GM12878 (cell line): ENCODE results near the gene RBM43. TPM values are rescaled to one million over a fixed set of nuclear protein-coding genes. Genes with fewer than 3 reads are reported as not detected.

Experiments used
- ATAC-seq: fragments of 200-7000 bp; cut with Tn5 transposase; 3 replicates; pipeline ENCODE4 v1.9.1; 2020; ENCODE audit warnings: mild to moderate bottlenecking, moderate library complexity
- BruUV-seq: library from RNA; stranded (reverse); fragments of 400-500 nt; replicated peaks from 2 replicates; lab custom pipeline; 2021; lab: Mats Ljungman, UMichigan
- CTCF ChIA-PET: fragments of 300-600 bp; sonication (Branson Sonifier 250); formaldehyde crosslinking; extraction: SDS; loops from one replicate; lab custom pipeline; 2021; ENCODE audit warnings: inconsistent platforms; lab: Yijun Ruan, JAX
- POLR2A ChIA-PET: fragments of 350-600 bp; formaldehyde crosslinking; extraction: SDS; loops from one replicate; lab custom pipeline; 2021; ENCODE audit warnings: inconsistent platforms; lab: Charles Lee
- RAD21 ChIA-PET: fragments of 300-600 bp; sonication (Branson Sonifier 250); formaldehyde crosslinking; loops from one replicate; lab custom pipeline; 2023; ENCODE audit warnings: antibody characterized with exemption; ENCODE audit not compliant: unreplicated experiment; lab: Charles Lee
- SMC1A ChIA-PET: fragments of 300-600 bp; sonication (Branson Sonifier 250); formaldehyde crosslinking; loops from one replicate; lab custom pipeline; 2023; ENCODE audit not compliant: unreplicated experiment, uncharacterized antibody; lab: Charles Lee
- DNase-seq: peaks from one replicate; pipeline ENCODE4 v3.0.0-alpha.2; 2011; ENCODE audit warnings: low read depth, low spot score
- FAIRE-seq: peaks from 3 replicates; lab custom pipeline; 2011; peaks lifted over from hg19 to GRCh38; lab: Jason Lieb, UNC
- H2AFZ ChIP-seq: 2 replicates; pipeline ENCODE4 v1.6.0; 2011; ENCODE audit warnings: low read depth, low read length, control low read depth; ENCODE audit not compliant: control insufficient read depth
- H3K27ac ChIP-seq: 2 replicates; pipeline ENCODE4 v1.5.1; 2011; ENCODE audit warnings: control low read depth; ENCODE audit not compliant: control insufficient read depth, insufficient read depth
- H3K27me3 ChIP-seq, 2 experiments: replicated peaks in 1 of 2; 2 replicates each; pipeline versions ENCODE4 v1.6.0 to v1.6.1; 2011; ENCODE audit warnings: low read length in 1 of 2; ENCODE audit not compliant: control insufficient read depth in 2 of 2, insufficient read depth in 2 of 2
- H3K36me3 ChIP-seq, 2 experiments: 2 replicates each; pipeline ENCODE4 v1.5.1; 2011; ENCODE audit warnings: low read length in 1 of 2; ENCODE audit not compliant: control insufficient read depth in 2 of 2, insufficient read depth in 2 of 2
- H3K4me1 ChIP-seq: 2 replicates; pipeline ENCODE4 v1.6.1; 2011; ENCODE audit warnings: mild to moderate bottlenecking, low read length, moderate library complexity, mixed read lengths; ENCODE audit not compliant: control insufficient read depth, insufficient read depth
- H3K4me2 ChIP-seq: 2 replicates; pipeline ENCODE4 v1.6.0; 2011; ENCODE audit warnings: control low read depth; ENCODE audit not compliant: control insufficient read depth, insufficient read depth
- H3K4me3 ChIP-seq: fragments of 200-600 bp; sonication (generic); 2 replicates; pipeline ENCODE4 v1.5.1; 2016
- H3K79me2 ChIP-seq: 2 replicates; pipeline ENCODE4 v1.6.0; 2011; ENCODE audit warnings: low read length; ENCODE audit not compliant: control insufficient read depth, insufficient read depth
- H3K9ac ChIP-seq: 2 replicates; pipeline ENCODE4 v1.8.0; 2011; ENCODE audit warnings: low read length, control low read depth, mixed read lengths; ENCODE audit not compliant: control insufficient read depth, insufficient read depth
- H3K9me3 ChIP-seq: replicated peaks from 3 replicates; pipeline ENCODE4 v1.5.1; 2011; ENCODE audit warnings: mild to moderate bottlenecking, low read length; ENCODE audit not compliant: control insufficient read depth, insufficient read depth
- H4K20me1 ChIP-seq: 2 replicates; pipeline ENCODE4 v1.6.0; 2011; ENCODE audit not compliant: control insufficient read depth, insufficient read depth
- BCL11A ChIP-seq: IDR thresholded peaks from 2 replicates; pipeline ENCODE4 v1.6.1; 2011; ENCODE audit warnings: low read depth, low read length
- KLF5 ChIP-seq: fragments of 450-650 bp; IDR thresholded peaks from 2 replicates; pipeline ENCODE4 v1.6.1; 2014; ENCODE audit warnings: mild to moderate bottlenecking; ENCODE audit not compliant: partially characterized antibody
- SMARCA5 ChIP-seq: fragments of 450-650 bp; IDR thresholded peaks from 2 replicates; pipeline ENCODE4 v1.6.1; 2017; ENCODE audit warnings: mild to moderate bottlenecking
- SREBF1 ChIP-seq: IDR thresholded peaks from 2 replicates; pipeline ENCODE4 v1.6.1; 2012; ENCODE audit warnings: mild to moderate bottlenecking, low read length
- ZNF622 ChIP-seq: fragments of 450-650 bp; IDR thresholded peaks from 2 replicates; pipeline ENCODE4 v1.6.1; 2017; ENCODE audit warnings: mild to moderate bottlenecking, inconsistent platforms
- ZZZ3 ChIP-seq: IDR thresholded peaks from 2 replicates; pipeline ENCODE4 v1.6.1; 2011; ENCODE audit warnings: low read depth; ENCODE audit not compliant: control insufficient read depth, insufficient read length
- WGBS: methylation state at CpG from one replicate; pipeline ENCODE4 v1.1.6; 2016; ENCODE audit warnings: low lambda C conversion rate; ENCODE audit not compliant: insufficient replicate concordance, insufficient coverage; ENCODE audit errors: missing lambda C conversion rate; 5-methylcytosine and 5-hydroxymethylcytosine counted together
- in situ Hi-C: fragments of 300-500 bp; cut with MboI; formaldehyde crosslinking; loops from 9 replicates; pipeline ENCODE4 v1.14.3; 2018; ENCODE audit warnings: mixed read lengths
- intact Hi-C: fragments of 100-400 bp; cut with micrococcal nuclease; formaldehyde crosslinking; loops from one replicate; pipeline ENCODE4 v1.14.2; 2022; ENCODE audit not compliant: unreplicated experiment
- polyA plus RNA-seq, 11 experiments: library from polyadenylated mRNA; depleted of rRNA in 4 of 11; unstranded in 6 of 11; stranded (reverse) in 5 of 11; fragments of >200 nt; fragmentation: Nextera tagmentation in 4 of 11; fragmentation: Illumina TruSeq in 1 of 11; extraction: Ambion mirVana in 4 of 11; extraction: Trizol in 1 of 11; gene quantifications; 1 replicate in 1 of 11; 2 replicates in 10 of 11; pipeline versions ENCODE4 v1.2.1 to v1.2.3, GENCODE V29; 2011 to 2016; ENCODE audit warnings: inconsistent platforms in 2 of 11, missing spikeins in 2 of 11, low read depth in 1 of 11
- total RNA-seq, 4 experiments: library from RNA; depleted of rRNA in 3 of 4; stranded (reverse); fragments of >200 nt in 3 of 4; fragmentation: Illumina TruSeq in 1 of 4; extraction: Trizol in 1 of 4; gene quantifications; 2 replicates each; pipeline versions ENCODE4 v1.2.1 to v1.2.3, GENCODE V29; 2013 to 2021

The RBM43 gene
- total and polyA plus RNA-seq, 10 of the 15 experiments (the other 5 are each of a cell fraction or from before 2014, with no cell fraction given) = 0.86 to 5.3 (median 2.6) TPM

DNA sequence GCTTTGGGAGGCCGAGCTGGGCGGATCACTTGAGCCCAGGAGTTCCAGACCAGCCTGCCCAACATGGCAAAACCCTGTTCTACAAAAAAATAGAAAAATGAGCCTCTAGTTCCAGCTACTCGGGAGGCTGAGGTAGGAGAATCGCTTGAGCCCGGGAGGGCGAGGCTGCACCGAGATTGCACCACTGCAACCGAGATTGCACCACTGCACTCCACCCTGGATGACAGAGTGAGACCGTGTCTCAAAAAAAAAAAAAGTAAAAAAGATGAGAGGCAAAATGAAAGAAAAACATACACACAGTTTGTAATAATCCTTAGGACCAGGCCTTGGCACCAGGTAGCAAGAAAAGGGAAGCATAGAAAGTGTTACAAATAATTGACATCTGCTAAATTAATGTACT lies 22.0 kb downstream of the RBM43 start:
- FAIRE-seq = no peak
- no peak overlapping the region for H3K9ac ChIP-seq
- no peak overlapping the region for H2AFZ ChIP-seq
- no peak for ATAC-seq
- H3K27ac ChIP-seq = no peak overlapping the region
- no peaks in the 10 kb centered on the region for H3K9me3 ChIP-seq
- H3K4me1 ChIP-seq = no peaks in the 10 kb centered on the region
- in situ Hi-C loops = loop anchor here (5.0 kb wide), 1 partner anchor 1642 kb away; no protein-coding TSS in a partner anchor
- ChIA-PET SMC1A (interaction anchor here (0.7 to 3.1 kb wide), 20 partner anchors 9 to 1667 kb away, joined by 3 to 13 read pairs (median 4); no protein-coding TSS in a partner anchor), POLR2A (no interaction called here), RAD21 (interaction anchor here (0.6 to 4.1 kb wide), 8 partner anchors 8 to 1653 kb away, joined by 3 to 32 read pairs (median 4); partner anchors contain the start of gene RBM43), CTCF (interaction anchor here (0.6 to 3.4 kb wide), 32 partner anchors 8 to 1676 kb away, joined by 3 to 48 read pairs (median 4); partner anchors contain the start of gene RBM43)
- TF ChIP-seq KLF5 (no peak), ZNF622 (no peak), BCL11A (no peak), ZZZ3 (no peak), SREBF1 (no peak), SMARCA5 (no peak)
- DNase-seq = no peak
- 75% methylated on average over 9 of the region's 9 CpGs for WGBS
- no peaks in the 10 kb centered on the region for H3K79me2 ChIP-seq
- H3K4me2 ChIP-seq = no peak overlapping the region
- intact Hi-C loops = loop anchor here (5.0 to 10.0 kb wide), 2 partner anchors 187 to 755 kb away; partner anchors contain the start of gene RND3
- BruUV-seq = no TSS peak
- no peaks in the 10 kb centered on the region for H4K20me1 ChIP-seq
- no peaks in the 10 kb centered on the region; a peak in 1 of 4 replicates for H3K27me3 ChIP-seq
- H3K4me3 ChIP-seq = no peak overlapping the region
- H3K36me3 ChIP-seq = no peaks in the 10 kb centered on the region
